ENCODE results near the gene ACTR10.

The ACTR10 gene

GRCh38 chr14:58281969-58282368 lies 82.0 kb downstream of the ACTR10 start:
- Histone ChIP-seq H3K9me2 (replicated peaks; ENCODE audit: insufficient read depth, low read length) (no peaks in the 10 kb centered on the region), H3K27ac (ENCODE audit: low read length) (no peak overlapping the region), H3K36me3 (replicated peaks; ENCODE audit: insufficient read depth, low read length) (no peaks in the 10 kb centered on the region), H3F3A (ENCODE audit: insufficient read depth, low read length) (no peaks in the 10 kb centered on the region; the same call in 1 of the 2 replicates), H3K4me1 (ENCODE audit: low read length) (no peaks in the 10 kb centered on the region), H3K79me2 (ENCODE audit: low read length) (peaks cover 39% of the 10 kb centered on the region), H3K9me3 (replicated peaks; ENCODE audit: insufficient read depth, low read length) (no peaks in the 10 kb centered on the region), H3K27me3 (replicated peaks; ENCODE audit: insufficient read depth, low read length) (no peaks in the 10 kb centered on the region), H3K9ac (ENCODE audit: low read length) (no peak overlapping the region), H3K4me3 (ENCODE audit: low read length) (no peak overlapping the region), H4K20me1 (ENCODE audit: insufficient read depth, low read length) (no peaks in the 10 kb centered on the region), H3K4me2 (ENCODE audit: low read depth, low read length) (no peak overlapping the region), H2AFZ (ENCODE audit: low read length) (no peak overlapping the region)
- no peak for TF ChIP-seq EZH2phosphoT487 (IDR thresholded peaks at IDR 0.05; ENCODE audit: low read length)
- no peak for TF ChIP-seq CTCF (IDR thresholded peaks at IDR 0.05; ENCODE audit: low read length)
- no peak for TF ChIP-seq EZH2 (optimal IDR thresholded peaks at IDR 0.05; ENCODE audit: low read depth, low read length)
- no peak for DNase-seq

GRCh38 chr14:58282925-58283593 lies 83.1 kb downstream of the ACTR10 start:
- no peaks in the 10 kb centered on the region for H3K36me3 ChIP-seq (replicated peaks; ENCODE audit: insufficient read depth, low read length)
- H4K20me1 ChIP-seq (ENCODE audit: insufficient read depth, low read length) = no peaks in the 10 kb centered on the region
- no peak overlapping the region for H3K4me2 ChIP-seq (ENCODE audit: low read depth, low read length)

GRCh38 chr14:58283730-58284129 lies 83.8 kb downstream of the ACTR10 start:
- H3K4me1 ChIP-seq (ENCODE audit: low read length) = no peaks in the 10 kb centered on the region
- H3K27me3 ChIP-seq (replicated peaks; ENCODE audit: insufficient read depth, low read length) = no peaks in the 10 kb centered on the region
- H3K36me3 ChIP-seq (replicated peaks; ENCODE audit: insufficient read depth, low read length) = no peaks in the 10 kb centered on the region
- DNase-seq = no peak
- no peak overlapping the region for H2AFZ ChIP-seq (ENCODE audit: low read length)
- no peaks in the 10 kb centered on the region for H3K9me3 ChIP-seq (replicated peaks; ENCODE audit: insufficient read depth, low read length)
- no peak for TF ChIP-seq EZH2phosphoT487 (IDR thresholded peaks at IDR 0.05; ENCODE audit: low read length)
- no peak for TF ChIP-seq EZH2 (optimal IDR thresholded peaks at IDR 0.05; ENCODE audit: low read depth, low read length)
- H3F3A ChIP-seq (ENCODE audit: insufficient read depth, low read length) = no peaks in the 10 kb centered on the region; the same call in 1 of the 2 replicates
- H3K79me2 ChIP-seq (ENCODE audit: low read length) = peaks cover 51% of the 10 kb centered on the region
- H3K9ac ChIP-seq (ENCODE audit: low read length) = no peak overlapping the region
- no peak overlapping the region for H3K4me3 ChIP-seq (ENCODE audit: low read length)
- no peaks in the 10 kb centered on the region for H4K20me1 ChIP-seq (ENCODE audit: insufficient read depth, low read length)
- H3K4me2 ChIP-seq (ENCODE audit: low read depth, low read length) = no peak overlapping the region
- no peak overlapping the region for H3K27ac ChIP-seq (ENCODE audit: low read length)
- H3K9me2 ChIP-seq (replicated peaks; ENCODE audit: insufficient read depth, low read length) = no peaks in the 10 kb centered on the region

More at GRCh38 chr14:58282925-58283593, 83.1 kb downstream of the ACTR10 start:
- no peaks in the 10 kb centered on the region for H3K9me2 ChIP-seq (replicated peaks; ENCODE audit: insufficient read depth, low read length)
- no peak overlapping the region for H2AFZ ChIP-seq (ENCODE audit: low read length)
- no peaks in the 10 kb centered on the region; the same call in 1 of the 2 replicates for H3F3A ChIP-seq (ENCODE audit: insufficient read depth, low read length)
- no peak for TF ChIP-seq CTCF (IDR thresholded peaks at IDR 0.05; ENCODE audit: low read length)
- TF ChIP-seq EZH2phosphoT487 (IDR thresholded peaks at IDR 0.05; ENCODE audit: low read length) = no peak
- TF ChIP-seq EZH2 (optimal IDR thresholded peaks at IDR 0.05; ENCODE audit: low read depth, low read length) = no peak
- no peak overlapping the region for H3K4me3 ChIP-seq (ENCODE audit: low read length)
- no peaks in the 10 kb centered on the region for H3K27me3 ChIP-seq (replicated peaks; ENCODE audit: insufficient read depth, low read length)
- H3K9ac ChIP-seq (ENCODE audit: low read length) = no peak overlapping the region
- H3K27ac ChIP-seq (ENCODE audit: low read length) = no peak overlapping the region
- no peaks in the 10 kb centered on the region for H3K9me3 ChIP-seq (replicated peaks; ENCODE audit: insufficient read depth, low read length)
- no peak for DNase-seq
- H3K79me2 ChIP-seq (ENCODE audit: low read length) = peaks cover 47% of the 10 kb centered on the region
- no peaks in the 10 kb centered on the region for H3K4me1 ChIP-seq (ENCODE audit: low read length)

- H3K9ac ChIP-seq (ENCODE audit: low read length) = no peak overlapping the region
- H3F3A ChIP-seq (ENCODE audit: insufficient read depth, low read length) = no peaks in the 10 kb centered on the region; the same call in 1 of the 2 replicates
- H3K27me3 ChIP-seq (replicated peaks; ENCODE audit: insufficient read depth, low read length) = no peaks in the 10 kb centered on the region
- H3K9me3 ChIP-seq (replicated peaks; ENCODE audit: insufficient read depth, low read length) = no peaks in the 10 kb centered on the region
- H3K9me2 ChIP-seq (replicated peaks; ENCODE audit: insufficient read depth, low read length) = no peaks in the 10 kb centered on the region
- no peak for TF ChIP-seq CTCF (IDR thresholded peaks at IDR 0.05; ENCODE audit: low read length)
- TF ChIP-seq EZH2 (optimal IDR thresholded peaks at IDR 0.05; ENCODE audit: low read depth, low read length) = no peak
- no peak for TF ChIP-seq EZH2phosphoT487 (IDR thresholded peaks at IDR 0.05; ENCODE audit: low read length)
- no peak for DNase-seq
- no peaks in the 10 kb centered on the region for H3K36me3 ChIP-seq (replicated peaks; ENCODE audit: insufficient read depth, low read length)
- H3K4me2 ChIP-seq (ENCODE audit: low read depth, low read length) = no peak overlapping the region
- no peaks in the 10 kb centered on the region for H3K4me1 ChIP-seq (ENCODE audit: low read length)
- no peak overlapping the region for H3K4me3 ChIP-seq (ENCODE audit: low read length)
- no peak overlapping the region for H3K27ac ChIP-seq (ENCODE audit: low read length)
- peaks cover 59% of the 10 kb centered on the region for H3K79me2 ChIP-seq (ENCODE audit: low read length)
- H4K20me1 ChIP-seq (ENCODE audit: insufficient read depth, low read length) = no peaks in the 10 kb centered on the region
- H2AFZ ChIP-seq (ENCODE audit: low read length) = no peak overlapping the region
Measured at GRCh38 chr14:58285132-58285531, 85.2 kb downstream of the ACTR10 start.

Measured in MM.1S (cell line).